DND-41 (cell line): ENCODE results near the gene RIPK4.
"Not testable (repeated sequence)": the region's sequence is repeated elsewhere in the genome, so short reads cannot be mapped to it uniquely, and the experiment has no call there.

ENCODE experiments used
- ATAC-seq: fragments of 200-7000 bp; cut with Tn5 transposase; 3 replicates; pipeline ENCODE4 v1.9.1; 2021; ENCODE audit warnings: low read depth; ENCODE audit not compliant: insufficient read depth
- DNase-seq: peaks from one replicate; pipeline ENCODE4 v3.0.0-alpha.2; 2020
- H2AFZ ChIP-seq: 2 replicates; pipeline ENCODE4 v1.6.0; 2012; ENCODE audit warnings: low read depth, low read length
- H3K27ac ChIP-seq: 2 replicates; pipeline ENCODE4 v1.5.1; 2012; ENCODE audit warnings: low read length, inconsistent platforms
- H3K27me3 ChIP-seq: fragments of 200-600 bp; sonication (generic); 2 replicates; pipeline ENCODE4 v1.6.0; 2012; ENCODE audit warnings: low read length, mild to moderate bottlenecking, inconsistent platforms; ENCODE audit not compliant: insufficient read depth, poor library complexity
- H3K36me3 ChIP-seq: 2 replicates; pipeline ENCODE4 v1.5.1; 2012; ENCODE audit warnings: low read length, inconsistent platforms; ENCODE audit not compliant: insufficient read depth
- H3K4me1 ChIP-seq: 2 replicates; pipeline ENCODE4 v1.5.1; 2012; ENCODE audit warnings: mild to moderate bottlenecking, low read length; ENCODE audit not compliant: insufficient read depth
- H3K4me2 ChIP-seq: 2 replicates; pipeline ENCODE4 v1.6.0; 2012; ENCODE audit warnings: mild to moderate bottlenecking, moderate library complexity, low read length, inconsistent platforms; ENCODE audit not compliant: insufficient read depth
- H3K4me3 ChIP-seq, 2 experiments: fragments of 200-600 bp in 1 of 2; shearing (Covaris generic) in 1 of 2; 2 replicates each; pipeline ENCODE4 v1.5.1; 2012 to 2016; ENCODE audit warnings: inconsistent platforms in 2 of 2, low read length in 2 of 2, mild to moderate bottlenecking in 2 of 2, low read depth in 1 of 2, moderate library complexity in 1 of 2
- H3K79me2 ChIP-seq: 2 replicates; pipeline ENCODE4 v1.6.0; 2012; ENCODE audit warnings: low read length, inconsistent platforms; ENCODE audit not compliant: insufficient read depth
- H3K9ac ChIP-seq: 2 replicates; pipeline ENCODE4 v1.6.0; 2012; ENCODE audit warnings: low read depth, mild to moderate bottlenecking, inconsistent platforms, low read length, moderate library complexity
- H3K9me3 ChIP-seq: 2 replicates; pipeline ENCODE4 v1.5.1; 2012; ENCODE audit warnings: low read length, moderate library complexity, mild to moderate bottlenecking, inconsistent platforms; ENCODE audit not compliant: insufficient read depth, severe bottlenecking
- H4K20me1 ChIP-seq: 2 replicates; pipeline ENCODE4 v1.6.0; 2012; ENCODE audit warnings: low read length; ENCODE audit not compliant: insufficient read depth
- EZH2 ChIP-seq: IDR thresholded peaks from 3 replicates; pipeline ENCODE4 v1.6.1; 2012; ENCODE audit warnings: borderline replicate concordance, low read depth, mild to moderate bottlenecking, moderate library complexity, low read length, inconsistent platforms; ENCODE audit not compliant: severe bottlenecking
- TF ChIP-seq, protein P1 (sequence below): IDR thresholded peaks from 2 replicates; pipeline ENCODE4 v1.5.1; 2012; ENCODE audit warnings: borderline replicate concordance, low read length, moderate library complexity, mild to moderate bottlenecking; ENCODE audit not compliant: poor library complexity, severe bottlenecking; ENCODE audit errors: extremely low read depth

Gene RIPK4

DNA sequence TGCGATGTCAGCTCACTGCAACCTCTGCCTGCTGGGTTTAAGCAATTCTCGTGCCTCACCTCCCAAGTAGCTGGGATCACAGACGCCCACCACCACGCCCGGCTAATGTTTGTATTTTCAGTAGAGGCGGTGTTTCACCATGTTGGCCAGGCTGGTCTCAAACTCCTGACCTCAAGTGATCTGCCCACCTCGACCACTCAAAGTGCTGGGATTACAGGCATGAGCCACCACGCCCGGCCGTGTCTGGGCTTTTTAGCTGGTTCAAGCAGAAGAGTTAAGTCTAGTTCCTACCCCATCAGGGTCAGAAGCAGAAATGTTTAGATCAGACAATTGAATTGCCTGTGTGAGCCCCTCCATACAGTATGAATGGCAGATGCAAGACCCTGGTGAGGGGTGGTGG lies 27.7 kb upstream of the RIPK4 start:
- DNase-seq (no peak), ATAC-seq (no peak)
- Histone ChIP-seq H3K4me3 (no peak overlapping the region), H3K27me3 (no peaks in the 10 kb centered on the region), H3K27ac (no peak overlapping the region), H3K4me1 (no peaks in the 10 kb centered on the region), H3K9me3 (peaks cover 17% of the 10 kb centered on the region), H3K9ac (no peak overlapping the region), H2AFZ (no peak overlapping the region), H4K20me1 (no peaks in the 10 kb centered on the region), H3K79me2 (no peaks in the 10 kb centered on the region), H3K36me3 (peaks cover 26% of the 10 kb centered on the region), H3K4me2 (no peak overlapping the region)
- TF ChIP-seq, protein P1, sequence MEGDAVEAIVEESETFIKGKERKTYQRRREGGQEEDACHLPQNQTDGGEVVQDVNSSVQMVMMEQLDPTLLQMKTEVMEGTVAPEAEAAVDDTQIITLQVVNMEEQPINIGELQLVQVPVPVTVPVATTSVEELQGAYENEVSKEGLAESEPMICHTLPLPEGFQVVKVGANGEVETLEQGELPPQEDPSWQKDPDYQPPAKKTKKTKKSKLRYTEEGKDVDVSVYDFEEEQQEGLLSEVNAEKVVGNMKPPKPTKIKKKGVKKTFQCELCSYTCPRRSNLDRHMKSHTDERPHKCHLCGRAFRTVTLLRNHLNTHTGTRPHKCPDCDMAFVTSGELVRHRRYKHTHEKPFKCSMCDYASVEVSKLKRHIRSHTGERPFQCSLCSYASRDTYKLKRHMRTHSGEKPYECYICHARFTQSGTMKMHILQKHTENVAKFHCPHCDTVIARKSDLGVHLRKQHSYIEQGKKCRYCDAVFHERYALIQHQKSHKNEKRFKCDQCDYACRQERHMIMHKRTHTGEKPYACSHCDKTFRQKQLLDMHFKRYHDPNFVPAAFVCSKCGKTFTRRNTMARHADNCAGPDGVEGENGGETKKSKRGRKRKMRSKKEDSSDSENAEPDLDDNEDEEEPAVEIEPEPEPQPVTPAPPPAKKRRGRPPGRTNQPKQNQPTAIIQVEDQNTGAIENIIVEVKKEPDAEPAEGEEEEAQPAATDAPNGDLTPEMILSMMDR, result no peak
- no peak for TF ChIP-seq EZH2

DNA sequence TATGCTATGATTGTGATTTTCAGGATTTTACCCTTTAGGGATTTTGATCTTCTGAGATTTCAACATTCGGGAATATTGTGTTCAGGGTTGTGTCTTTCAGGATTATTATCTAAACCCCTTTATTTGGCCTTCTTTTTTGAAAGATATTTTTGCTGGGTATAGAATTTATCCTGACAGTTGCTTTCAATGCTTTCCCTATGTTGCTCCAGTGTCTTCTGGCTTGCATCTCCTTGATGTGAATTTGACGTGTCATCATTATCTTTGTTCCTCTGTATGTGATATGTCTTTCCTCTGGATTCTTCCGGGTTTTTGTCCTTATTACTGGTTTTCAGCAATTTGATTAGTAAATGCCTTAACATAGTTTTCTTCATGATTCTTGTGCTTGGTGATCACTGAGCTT lies 25.9 kb upstream of the RIPK4 start:
- no peak for TF ChIP-seq EZH2
- TF ChIP-seq, protein P1, result no peak
- no peaks in the 10 kb centered on the region for H4K20me1 ChIP-seq
- DNase-seq (no peak), ATAC-seq (no peak)
- no peaks in the 10 kb centered on the region for H3K79me2 ChIP-seq
- H3K27ac ChIP-seq, result no peak overlapping the region
- H3K9me3 ChIP-seq, result peaks cover 17% of the 10 kb centered on the region
- H3K36me3 ChIP-seq, result peaks cover 10% of the 10 kb centered on the region
- H3K4me1 ChIP-seq, result no peaks in the 10 kb centered on the region
- no peaks in the 10 kb centered on the region for H3K27me3 ChIP-seq
- no peak overlapping the region for H2AFZ ChIP-seq
- H3K4me3 ChIP-seq, result no peak overlapping the region
- no peak overlapping the region for H3K9ac ChIP-seq
- no peak overlapping the region for H3K4me2 ChIP-seq

DNA sequence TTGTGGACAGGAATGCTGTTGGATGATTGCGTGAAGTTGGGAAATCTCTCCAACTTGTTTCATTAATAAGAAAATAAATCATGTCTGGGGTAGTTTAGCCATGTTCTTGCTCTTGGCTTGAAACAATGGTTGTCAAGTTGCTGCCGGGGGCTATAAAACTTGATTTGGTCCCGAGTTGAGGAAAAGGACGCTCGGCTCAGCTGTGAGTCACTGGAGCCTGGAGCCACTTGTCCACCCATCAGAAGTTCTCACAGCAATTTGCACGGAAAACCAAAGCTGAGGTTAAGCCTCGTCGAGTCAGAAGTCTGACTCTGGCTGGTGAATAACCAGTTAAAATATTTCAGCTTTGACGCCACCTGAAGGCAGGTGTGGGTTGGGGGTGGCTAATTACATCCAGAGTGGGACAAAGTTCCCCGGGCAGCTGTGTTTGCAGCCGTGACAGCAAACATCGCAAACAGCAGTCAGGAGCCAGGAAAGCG lies 19.7 kb upstream of the RIPK4 start:
- Histone ChIP-seq H3K36me3 (no peaks in the 10 kb centered on the region), H3K9ac (no peak overlapping the region), H3K79me2 (no peaks in the 10 kb centered on the region), H3K4me1 (peaks cover 33% of the 10 kb centered on the region), H3K4me2 (no peak overlapping the region), H3K9me3 (no peaks in the 10 kb centered on the region), H4K20me1 (no peaks in the 10 kb centered on the region), H3K27ac (no peak overlapping the region), H2AFZ (no peak overlapping the region), H3K27me3 (no peaks in the 10 kb centered on the region), H3K4me3 (no peak overlapping the region)
- no peak for ATAC-seq
- DNase-seq, result no peak
- TF ChIP-seq, protein P1, result no peak
- TF ChIP-seq EZH2, result no peak

DNA sequence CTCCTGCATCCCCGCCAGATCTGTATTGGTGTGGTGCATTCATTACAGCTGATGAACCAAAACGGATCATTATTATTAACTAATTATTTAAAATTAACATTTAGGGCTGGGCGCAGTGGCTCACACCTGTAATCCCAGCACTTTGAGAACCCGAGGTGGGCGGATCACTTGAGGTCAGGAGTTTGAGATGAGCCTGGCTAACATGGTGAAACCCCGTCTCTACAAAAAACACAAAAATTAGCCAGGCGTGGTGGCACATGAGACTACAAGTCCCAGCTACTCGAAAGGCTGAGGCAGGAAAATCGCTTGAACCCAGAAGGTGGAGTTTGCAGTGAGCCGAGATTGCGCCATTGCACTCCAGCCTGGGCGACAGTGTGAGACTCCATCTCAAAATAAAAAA lies 18.4 kb upstream of the RIPK4 start:
- not testable (repeated sequence) for H3K27ac ChIP-seq, H2AFZ ChIP-seq, H3K9ac ChIP-seq, ATAC-seq, H3K36me3 ChIP-seq, H4K20me1 ChIP-seq, H3K27me3 ChIP-seq, H3K4me3 ChIP-seq, H3K4me2 ChIP-seq, H3K79me2 ChIP-seq, H3K9me3 ChIP-seq, DNase-seq
- H3K4me1 ChIP-seq, result peaks cover 45% of the 10 kb centered on the region
